GM18861 (cell line): ENCODE measurements around the gene CDKN3.
"Not testable (repeated sequence)": the region's sequence is repeated elsewhere in the genome, so short reads cannot be mapped to it uniquely, and the experiment has no call there.

Source experiments
- ATAC-seq: cut with Tn5 transposase; IDR thresholded peaks from one replicate; pipeline ENCODE4 v1.9.1; 2021; ENCODE audit not compliant: unreplicated experiment

The CDKN3 gene

GRCh38 chr14:54369343-54369742 lies 27.5 kb upstream of the CDKN3 start:
- no peak for ATAC-seq

- no peak for ATAC-seq
Measured at GRCh38 chr14:54370323-54371198, 26.2 kb upstream of the CDKN3 start.

- ATAC-seq: no peak
Measured at GRCh38 chr14:54374117-54374884, 22.5 kb upstream of the CDKN3 start.

GRCh38 chr14:54377501-54377900 lies 19.3 kb upstream of the CDKN3 start:
- ATAC-seq: no peak

- ATAC-seq: not testable (repeated sequence)
Measured at GRCh38 chr14:54378893-54379292, 17.9 kb upstream of the CDKN3 start.

GRCh38 chr14:54380558-54380957 lies 16.2 kb upstream of the CDKN3 start:
- not testable (repeated sequence) for ATAC-seq

GRCh38 chr14:54381821-54382220 lies 15.0 kb upstream of the CDKN3 start:
- no peak for ATAC-seq

GRCh38 chr14:54383835-54384234 lies 13.0 kb upstream of the CDKN3 start:
- ATAC-seq: no peak

- no peak for ATAC-seq
Measured at GRCh38 chr14:54385556-54385955, 11.3 kb upstream of the CDKN3 start.

GRCh38 chr14:54387328-54387727 lies 9.5 kb upstream of the CDKN3 start:
- no peak for ATAC-seq

- no peak for ATAC-seq
Measured at GRCh38 chr14:54392131-54392859, 4.5 kb upstream of the CDKN3 start.

GRCh38 chr14:54392986-54393884 lies 3.6 kb upstream of the CDKN3 start:
- not testable (repeated sequence) for ATAC-seq

- ATAC-seq: no peak
Measured at GRCh38 chr14:54394596-54394995, 2.2 kb upstream of the CDKN3 start.

GRCh38 chr14:54395284-54395683 lies 1.5 kb upstream of the CDKN3 start:
- ATAC-seq: no peak

- ATAC-seq: no peak
Measured at GRCh38 chr14:54395716-54396115, 1.1 kb upstream of the CDKN3 start.

GRCh38 chr14:54396183-54396492 lies 669 bp upstream of the CDKN3 start:
- ATAC-seq: no peak

GRCh38 chr14:54399560-54399959 lies 2.8 kb downstream of the CDKN3 start:
- no peak for ATAC-seq

- ATAC-seq: not testable (repeated sequence)
Measured at GRCh38 chr14:54403401-54404005, 6.7 kb downstream of the CDKN3 start.

- ATAC-seq: no peak
Measured at GRCh38 chr14:54410215-54410614, 13.4 kb downstream of the CDKN3 start.

- no peak for ATAC-seq
Measured at GRCh38 chr14:54411371-54411770, 14.6 kb downstream of the CDKN3 start.
